Measurements from ENCODE around the gene SNAPC2. TPM values are rescaled to one million over a fixed set of nuclear protein-coding genes. Genes with fewer than 3 reads are reported as not detected.

SNAPC2 gene
- total and polyA plus RNA-seq, 2 experiments from 2014 or later: 22.5 to 42.1 TPM

- TF ChIP-seq CTCF (IDR thresholded peaks at IDR 0.05; ENCODE audit: low read depth, low read length): no peak
- Histone ChIP-seq H3K36me3 (peaks cover 21% of the 10 kb centered on the region), H3K27ac (no peak overlapping the region), H3K4me3 (no peak overlapping the region), H3K27me3 (peaks cover 2% of the 10 kb centered on the region), H3K9me3 (ENCODE audit: low read depth) (no peaks in the 10 kb centered on the region), H3K4me1 (ENCODE audit: low read depth) (peaks cover 10% of the 10 kb centered on the region)
- DNase-seq (ENCODE audit: low read depth in 1 of 2, low spot score in 1 of 2): no peak
Measured at GRCh38 chr19:7908742-7909461, 11.2 kb upstream of the SNAPC2 start.

- Histone ChIP-seq H3K36me3 (peaks cover 21% of the 10 kb centered on the region), H3K4me3 (no peak overlapping the region), H3K27ac (no peak overlapping the region), H3K9me3 (ENCODE audit: low read depth) (no peaks in the 10 kb centered on the region), H3K27me3 (peaks cover 8% of the 10 kb centered on the region), H3K4me1 (ENCODE audit: low read depth) (peaks cover 8% of the 10 kb centered on the region)
- TF ChIP-seq CTCF (IDR thresholded peaks at IDR 0.05; ENCODE audit: low read depth, low read length): no peak
- DNase-seq (ENCODE audit: low read depth in 1 of 2, low spot score in 1 of 2): no peak
Measured at GRCh38 chr19:7909471-7910067, 10.6 kb upstream of the SNAPC2 start.

- DNase-seq (ENCODE audit: low read depth in 1 of 2, low spot score in 1 of 2): no peak
- H3K27me3 ChIP-seq: peaks cover 18% of the 10 kb centered on the region
- no peak for TF ChIP-seq CTCF (IDR thresholded peaks at IDR 0.05; ENCODE audit: low read depth, low read length)
Measured at GRCh38 chr19:7910321-7911161, 9.6 kb upstream of the SNAPC2 start.

GRCh38 chr19:7911508-7912143, 8.5 kb upstream of the SNAPC2 start:
- H3K27ac ChIP-seq: no peak overlapping the region
- peaks cover 29% of the 10 kb centered on the region for H3K27me3 ChIP-seq
- H3K9me3 ChIP-seq (ENCODE audit: low read depth): no peaks in the 10 kb centered on the region
- H3K4me3 ChIP-seq: no peak overlapping the region
- peaks cover 21% of the 10 kb centered on the region for H3K36me3 ChIP-seq
- no peaks in the 10 kb centered on the region for H3K4me1 ChIP-seq (ENCODE audit: low read depth)
- DNase-seq (ENCODE audit: low read depth in 1 of 2, low spot score in 1 of 2): no peak
- TF ChIP-seq CTCF (IDR thresholded peaks at IDR 0.05; ENCODE audit: low read depth, low read length): no peak

More at GRCh38 chr19:7910321-7911161, 9.6 kb upstream of the SNAPC2 start:
- Histone ChIP-seq H3K4me1 (ENCODE audit: low read depth) (no peaks in the 10 kb centered on the region), H3K4me3 (no peak overlapping the region), H3K36me3 (peaks cover 21% of the 10 kb centered on the region), H3K9me3 (ENCODE audit: low read depth) (no peaks in the 10 kb centered on the region), H3K27ac (no peak overlapping the region)

GRCh38 chr19:7912144-7912696, 7.9 kb upstream of the SNAPC2 start:
- Histone ChIP-seq H3K36me3 (peaks cover 21% of the 10 kb centered on the region), H3K4me3 (no peak overlapping the region), H3K9me3 (ENCODE audit: low read depth) (no peaks in the 10 kb centered on the region), H3K4me1 (ENCODE audit: low read depth) (peaks cover under 1% of the 10 kb centered on the region), H3K27ac (no peak overlapping the region), H3K27me3 (peaks cover 35% of the 10 kb centered on the region)
- TF ChIP-seq CTCF (IDR thresholded peaks at IDR 0.05; ENCODE audit: low read depth, low read length): no peak
- no peak for DNase-seq (ENCODE audit: low read depth in 1 of 2, low spot score in 1 of 2)
